LoVo (cell line): ENCODE measurements around the gene KIF26A.

ENCODE experiments used
- DNase-seq: peaks from one replicate; pipeline ENCODE4 v3.0.0-alpha.2; 2016; ENCODE audit warnings: low spot score

The KIF26A gene

DNA sequence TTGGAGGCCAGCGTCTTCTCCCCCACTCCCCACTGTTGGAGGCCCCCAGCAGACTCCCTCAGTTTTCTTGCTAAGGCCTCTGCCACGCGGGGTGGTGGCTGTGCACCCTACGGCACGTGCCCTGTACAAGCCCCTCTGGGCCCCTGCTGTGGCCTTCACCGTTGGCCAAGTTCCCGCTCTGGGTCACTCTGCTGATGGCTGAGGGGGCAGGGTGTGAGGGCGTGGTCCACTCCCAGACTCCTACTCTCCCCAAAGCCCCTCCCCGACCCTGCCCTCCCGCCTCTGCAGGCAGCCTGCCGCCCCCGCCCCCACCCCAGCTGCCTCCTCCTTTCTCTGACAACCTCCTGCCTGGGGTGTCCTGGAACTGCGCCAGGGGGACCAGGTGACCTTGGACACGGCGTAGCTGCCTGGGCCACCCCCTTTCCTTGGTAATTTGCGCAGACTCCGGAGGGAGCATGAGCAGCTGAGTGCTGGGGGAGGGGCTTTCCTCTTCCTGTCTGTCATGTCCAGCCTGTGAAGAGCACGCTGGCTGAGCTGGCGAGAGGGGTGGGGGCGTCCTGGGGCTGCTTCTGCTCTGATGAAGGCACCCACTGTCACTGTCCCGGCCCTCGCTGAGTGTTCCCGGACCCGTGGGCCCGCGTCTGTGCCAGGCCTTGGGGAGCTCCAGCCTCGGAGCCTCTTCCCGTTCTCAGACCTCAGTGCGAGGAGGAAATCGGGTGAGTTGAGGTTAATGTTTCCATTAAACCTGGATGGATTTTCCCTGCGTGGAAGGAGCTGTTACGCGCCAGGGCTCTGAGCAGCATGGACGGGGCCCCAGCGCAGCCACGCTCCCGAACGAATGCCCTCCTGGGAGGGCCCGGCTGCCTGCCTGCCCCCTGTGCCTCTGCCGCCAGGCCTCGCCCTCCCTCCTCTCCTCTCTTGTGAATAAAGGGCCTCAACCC, 85.0 kb downstream of the KIF26A start:
- no peak for DNase-seq

DNA sequence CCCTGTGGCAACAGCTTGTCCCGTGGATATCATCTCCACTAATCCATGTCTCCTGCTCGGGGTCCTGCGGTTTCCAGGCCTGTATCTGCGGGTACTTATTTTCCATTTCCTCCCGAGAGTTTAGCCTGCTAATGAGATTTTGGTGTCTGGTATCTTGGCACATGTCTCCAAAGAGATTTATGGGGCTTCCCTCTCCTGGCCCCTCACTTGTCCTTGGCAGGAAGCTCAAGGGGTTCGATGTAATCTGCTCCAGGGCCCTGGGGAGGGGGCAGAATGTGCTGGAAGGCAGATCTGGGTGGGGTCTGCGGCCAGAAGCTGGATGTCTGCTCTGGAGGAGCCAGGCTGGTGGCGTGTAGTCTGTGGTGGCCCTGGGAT, 85.7 kb downstream of the KIF26A start:
- DNase-seq, result no peak

DNA sequence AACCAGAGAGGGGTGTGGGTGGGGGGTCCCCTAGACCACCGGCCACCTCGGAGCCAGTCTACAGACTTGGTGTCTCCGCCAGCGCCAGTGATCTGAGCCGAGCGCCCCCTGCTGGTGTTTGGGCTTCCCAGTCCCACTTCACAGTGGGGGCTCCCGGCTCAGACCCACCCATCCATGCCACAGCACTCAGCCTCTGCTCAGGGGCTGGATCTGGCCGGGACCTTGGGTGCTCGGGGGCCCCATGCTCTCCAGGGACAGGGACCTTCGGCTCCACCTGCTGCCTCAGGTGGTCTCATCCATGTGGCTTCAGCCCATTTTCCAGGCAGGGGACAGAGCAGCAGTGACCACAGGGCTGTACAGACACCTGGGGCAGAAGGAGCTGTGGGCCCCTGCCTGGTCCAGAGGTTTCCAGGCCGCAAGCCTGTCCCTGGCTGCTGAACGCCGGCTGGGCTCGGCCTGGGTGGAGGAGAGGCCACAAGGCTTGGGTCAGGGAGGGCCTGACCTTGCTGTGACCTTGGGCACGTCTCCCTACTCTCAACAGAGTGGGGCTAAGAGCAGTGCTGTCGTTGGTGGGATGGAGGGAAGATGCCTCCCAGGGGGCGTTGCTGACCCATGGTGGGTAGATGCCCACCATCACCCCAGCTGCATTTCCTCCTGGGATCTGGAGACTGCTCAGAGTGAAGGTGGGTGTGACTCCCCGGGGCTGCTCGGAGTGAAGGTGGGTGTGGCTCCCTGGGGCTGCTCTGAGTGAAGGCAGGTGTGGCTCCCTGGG, 86.3 kb downstream of the KIF26A start:
- no peak for DNase-seq

DNA sequence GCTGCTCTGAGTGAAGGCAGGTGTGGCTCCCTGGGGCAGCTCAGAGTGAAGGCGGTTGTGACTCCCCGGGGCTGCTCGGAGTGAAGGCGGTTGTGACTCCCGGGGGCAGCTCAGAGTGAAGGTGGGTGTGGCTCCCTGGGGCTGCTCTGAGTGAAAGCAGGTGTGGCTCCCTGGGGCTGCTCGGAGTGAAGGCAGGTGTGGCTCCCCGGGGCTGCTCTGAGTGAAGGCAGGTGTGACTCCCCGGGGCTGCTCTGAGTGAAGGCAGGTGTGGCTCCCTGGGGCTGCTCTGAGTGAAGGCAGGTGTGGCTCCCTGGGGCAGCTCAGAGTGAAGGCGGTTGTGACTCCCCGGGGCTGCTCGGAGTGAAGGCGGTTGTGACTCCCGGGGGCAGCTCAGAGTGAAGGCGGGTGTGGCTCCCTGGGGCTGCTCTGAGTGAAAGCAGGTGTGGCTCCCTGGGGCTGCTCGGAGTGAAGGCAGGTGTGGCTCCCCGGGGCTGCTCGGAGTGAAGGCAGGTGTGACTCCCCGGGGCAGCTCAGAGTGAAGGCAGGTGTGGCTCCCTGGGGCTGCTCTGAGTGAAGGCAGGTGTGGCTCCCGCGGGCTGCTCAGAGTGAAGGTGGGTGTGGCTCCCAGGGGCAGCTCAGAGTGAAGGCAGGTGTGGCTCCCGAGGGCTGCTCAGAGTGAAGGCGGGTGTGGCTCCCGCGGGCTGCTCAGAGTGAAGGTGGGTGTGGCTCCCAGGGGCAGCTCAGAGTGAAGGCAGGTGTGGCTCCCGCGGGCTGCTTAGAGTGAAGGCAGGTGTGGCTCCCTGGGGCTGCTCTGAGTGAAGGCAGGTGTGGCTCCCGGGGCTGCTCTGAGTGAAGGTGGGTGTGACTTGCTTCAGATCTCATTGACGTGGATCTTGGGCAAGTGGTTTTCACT, 87.1 kb downstream of the KIF26A start:
- peak; percentile 69 for DNase-seq

DNA sequence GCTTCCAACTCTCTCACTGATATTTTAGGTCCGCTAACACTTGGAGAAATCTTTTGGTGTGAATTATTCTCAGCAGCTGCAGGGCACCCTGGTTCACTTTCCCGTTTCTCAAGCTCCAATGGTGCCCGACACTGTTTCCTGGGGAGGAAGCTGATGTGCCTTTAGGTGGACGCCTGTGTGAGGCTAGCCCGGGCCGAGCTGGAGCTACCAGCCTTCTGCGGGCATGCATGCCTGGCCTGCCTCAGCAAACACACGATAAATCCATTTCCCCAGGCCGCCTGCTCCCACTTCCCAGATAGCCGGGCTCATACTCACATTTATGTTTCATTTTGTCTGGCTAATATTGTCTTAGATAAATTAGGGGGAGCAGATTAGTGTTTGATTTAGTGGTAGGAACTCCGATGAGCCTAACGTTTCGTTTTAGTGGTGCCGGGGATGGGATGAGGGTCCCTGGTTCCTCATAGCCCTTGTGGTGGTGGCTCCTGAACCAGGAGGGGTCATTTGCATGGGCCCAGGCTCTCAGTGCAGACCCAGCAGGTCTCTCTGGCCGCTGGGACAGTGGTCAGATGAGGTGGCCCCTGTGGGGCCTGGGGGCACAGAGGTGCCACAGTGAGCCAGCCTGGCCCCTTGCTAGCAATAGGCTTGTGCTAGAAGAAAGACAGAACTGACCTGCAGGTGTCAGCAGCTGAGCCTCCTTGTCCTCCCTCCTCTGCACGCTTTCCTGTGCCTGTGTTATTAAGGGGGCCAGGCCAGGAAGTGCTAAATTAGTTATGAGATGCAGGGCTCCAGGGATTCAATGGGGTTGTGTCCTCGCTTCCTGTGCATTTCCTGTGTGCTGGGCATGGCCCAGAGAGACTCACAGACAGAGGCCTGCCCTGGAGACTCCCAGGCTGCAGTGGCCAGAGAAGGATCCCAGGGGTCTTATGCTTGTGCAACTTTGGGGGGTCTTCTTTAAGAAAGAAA, 88.3 kb downstream of the KIF26A start:
- no peak for DNase-seq

DNA sequence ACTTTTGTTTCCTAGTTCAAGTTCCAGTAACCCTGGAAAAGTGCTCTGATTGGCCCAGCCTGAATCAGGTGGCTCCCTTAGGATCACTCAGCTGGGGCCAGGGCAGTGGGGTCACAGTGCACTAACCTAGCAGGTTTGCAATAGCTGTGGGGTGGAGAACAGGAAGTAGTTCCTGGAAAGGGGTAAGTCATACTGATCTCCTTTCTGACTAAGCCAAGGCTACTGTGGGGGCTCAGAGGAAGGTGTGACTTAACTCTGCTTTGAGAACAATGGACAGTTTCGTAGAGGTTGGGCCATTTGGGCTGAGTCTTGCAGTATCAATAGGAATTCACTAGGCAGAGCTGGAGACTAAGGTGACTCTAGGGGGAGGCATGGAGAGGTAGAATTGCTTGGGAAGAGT, 89.4 kb downstream of the KIF26A start:
- DNase-seq, result no peak

DNA sequence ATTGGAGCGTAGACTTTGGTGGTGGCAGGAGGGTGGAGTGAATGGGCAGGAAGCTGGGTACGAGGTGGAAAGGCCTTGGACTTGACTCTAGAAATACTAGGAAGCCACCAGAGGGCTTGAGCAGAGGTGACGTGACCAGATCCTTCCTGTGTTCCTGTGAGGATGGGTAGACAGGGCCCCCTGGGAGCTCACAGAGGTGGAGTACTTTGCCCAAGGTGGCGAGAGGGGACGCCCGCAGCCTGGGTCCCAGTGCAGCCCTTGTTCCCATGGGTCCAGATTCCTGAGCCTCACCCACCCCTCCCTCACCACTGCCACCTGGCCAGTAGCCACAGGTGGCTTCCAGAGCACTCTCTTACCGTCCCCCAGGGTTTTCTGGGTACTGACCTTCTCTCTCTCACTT, 89.8 kb downstream of the KIF26A start:
- DNase-seq, result no peak

DNA sequence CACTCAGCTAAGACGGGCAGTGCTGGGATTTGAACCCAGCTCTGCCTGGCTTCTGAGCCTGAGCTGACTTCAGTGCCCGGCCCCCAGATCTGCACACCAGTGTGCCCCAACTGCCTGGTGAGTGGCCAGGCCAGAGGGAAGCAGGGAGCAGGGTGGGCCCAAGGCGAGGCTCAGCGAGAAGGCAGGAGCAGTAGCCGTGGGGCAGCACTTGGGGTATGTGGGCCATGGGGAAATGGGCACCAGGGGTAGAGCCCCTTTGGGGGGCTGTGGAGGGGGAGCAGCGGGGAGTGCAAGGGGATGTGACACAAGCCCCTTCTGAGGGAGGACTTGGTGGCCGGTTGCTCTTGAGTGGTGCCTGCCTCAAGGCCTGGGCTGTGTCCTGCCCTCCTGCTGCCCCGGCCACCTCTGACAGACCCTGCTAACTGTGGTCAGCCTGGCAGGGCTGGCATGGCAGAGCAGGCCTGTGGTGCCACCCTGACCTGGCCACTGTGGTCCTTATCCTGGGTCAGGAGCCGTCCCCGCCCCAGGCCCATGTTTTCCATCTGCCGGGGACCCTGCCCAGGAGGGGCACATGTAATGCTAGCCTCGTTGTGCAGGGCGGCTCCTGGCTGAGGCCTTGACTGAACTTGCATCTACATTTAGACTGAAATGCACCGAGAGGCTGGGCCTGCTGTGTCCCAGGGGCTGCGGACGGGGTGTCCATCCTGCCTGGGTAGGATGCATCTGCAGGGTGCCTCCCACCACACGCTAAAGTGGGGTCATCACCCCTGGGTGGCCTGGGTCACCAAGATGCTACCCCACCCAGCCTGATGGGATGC, 90.5 kb downstream of the KIF26A start:
- no peak for DNase-seq

DNA sequence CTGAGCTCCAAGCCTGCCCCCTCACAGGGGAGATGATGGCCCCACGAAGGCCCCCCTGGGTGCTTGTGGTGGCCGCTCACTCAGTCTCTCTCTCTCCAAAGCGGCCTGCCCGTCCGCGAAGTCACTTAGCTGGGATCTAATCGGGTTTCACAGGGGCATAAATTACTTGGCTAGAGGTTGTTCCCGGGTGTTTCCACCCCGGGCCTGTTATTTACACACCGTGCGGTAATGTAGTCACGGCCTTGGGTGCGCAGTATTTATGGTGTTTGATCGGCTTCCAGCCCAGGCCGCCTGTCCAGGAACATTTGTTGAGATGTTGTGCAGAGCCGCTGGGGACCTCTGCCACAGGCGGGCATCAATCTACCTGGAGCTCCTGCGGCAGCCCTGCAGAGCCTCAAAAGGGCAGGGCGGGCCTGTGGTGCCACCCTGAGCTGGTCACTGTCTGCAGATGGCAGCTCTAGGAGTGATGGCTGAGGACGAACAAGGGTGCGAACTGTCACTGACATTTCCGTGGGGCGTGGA, 91.2 kb downstream of the KIF26A start:
- no peak for DNase-seq

DNA sequence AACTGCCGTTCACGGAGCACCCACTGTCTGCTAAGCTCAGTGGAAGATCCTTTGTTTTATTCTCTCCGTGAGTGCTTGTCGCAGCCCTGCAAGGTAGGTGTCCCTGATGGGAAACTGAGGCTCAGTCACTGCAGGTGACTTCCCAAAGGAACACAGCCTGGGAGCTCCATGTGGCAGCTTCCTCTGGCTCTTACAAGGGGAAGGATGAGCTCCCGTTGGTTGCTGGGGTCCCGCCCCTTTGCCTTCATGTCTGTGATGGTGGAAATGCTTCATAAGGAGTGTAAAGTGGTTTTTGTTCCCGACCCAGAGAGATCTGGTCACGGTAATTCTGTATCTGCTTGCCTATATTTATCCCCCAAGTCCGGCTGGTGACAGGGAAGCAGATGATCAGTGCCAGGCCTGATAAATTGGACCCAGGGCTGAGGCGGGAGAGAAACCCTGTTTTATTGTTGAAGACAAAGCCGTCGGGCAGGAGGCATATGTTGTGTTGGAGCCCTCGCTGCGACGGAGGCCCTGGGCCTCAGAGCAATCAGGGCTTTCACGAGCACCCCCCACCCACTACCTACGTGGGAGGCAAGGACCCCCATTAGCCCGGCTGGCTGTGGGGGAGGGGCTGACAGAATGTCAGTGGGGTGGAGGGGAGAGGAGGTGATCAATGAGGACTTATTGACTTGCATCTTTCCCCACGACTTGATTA, 91.9 kb downstream of the KIF26A start:
- no peak for DNase-seq
